Measurements from ENCODE around the gene CMC2.

DNA sequence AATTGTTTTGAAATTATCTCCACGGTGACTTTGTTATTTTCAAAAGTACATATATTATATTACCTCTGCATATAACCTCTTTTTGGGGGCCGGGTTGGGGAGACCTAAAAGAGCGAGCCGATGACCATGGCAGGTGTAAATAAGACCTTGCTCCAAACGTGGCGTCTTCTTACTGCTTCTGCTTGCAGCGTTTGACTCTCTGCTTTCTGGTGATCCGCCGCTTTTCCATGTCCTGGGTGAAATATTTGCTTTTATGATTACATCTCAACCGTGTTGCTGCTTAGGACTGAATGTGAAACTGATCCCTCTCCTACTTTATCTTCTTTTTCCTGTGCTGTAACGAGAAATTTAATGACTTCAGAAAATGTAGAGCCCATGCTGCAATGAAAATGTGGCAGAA lies 47.1 kb upstream of the CMC2 start:
- TF ChIP-seq, protein P1, sequence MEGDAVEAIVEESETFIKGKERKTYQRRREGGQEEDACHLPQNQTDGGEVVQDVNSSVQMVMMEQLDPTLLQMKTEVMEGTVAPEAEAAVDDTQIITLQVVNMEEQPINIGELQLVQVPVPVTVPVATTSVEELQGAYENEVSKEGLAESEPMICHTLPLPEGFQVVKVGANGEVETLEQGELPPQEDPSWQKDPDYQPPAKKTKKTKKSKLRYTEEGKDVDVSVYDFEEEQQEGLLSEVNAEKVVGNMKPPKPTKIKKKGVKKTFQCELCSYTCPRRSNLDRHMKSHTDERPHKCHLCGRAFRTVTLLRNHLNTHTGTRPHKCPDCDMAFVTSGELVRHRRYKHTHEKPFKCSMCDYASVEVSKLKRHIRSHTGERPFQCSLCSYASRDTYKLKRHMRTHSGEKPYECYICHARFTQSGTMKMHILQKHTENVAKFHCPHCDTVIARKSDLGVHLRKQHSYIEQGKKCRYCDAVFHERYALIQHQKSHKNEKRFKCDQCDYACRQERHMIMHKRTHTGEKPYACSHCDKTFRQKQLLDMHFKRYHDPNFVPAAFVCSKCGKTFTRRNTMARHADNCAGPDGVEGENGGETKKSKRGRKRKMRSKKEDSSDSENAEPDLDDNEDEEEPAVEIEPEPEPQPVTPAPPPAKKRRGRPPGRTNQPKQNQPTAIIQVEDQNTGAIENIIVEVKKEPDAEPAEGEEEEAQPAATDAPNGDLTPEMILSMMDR (conservative IDR thresholded peaks at IDR 0.05; ENCODE audit: low read length): no peak
- no peak for TF ChIP-seq EZH2phosphoT487 (IDR thresholded peaks at IDR 0.05; ENCODE audit: borderline replicate concordance, low read depth, low read length)

All from OCI-LY7 (cell line).